Stimulated activated naive CD8-positive, alpha-beta T cell treated with anti-CD3 and anti-CD28 coated beads, Interleukin-15, Interleukin-2, amounts not matched to agents 100 U/mL and 50 U/mL, for 24 hours (primary cell): ENCODE measurements around the gene ZDHHC1.
A peak's percentile ranks its signal among the peaks of the same experiment; 100 is the strongest.

Source experiments
- ATAC-seq: fragments of 150-1000 bp; cut with Tn5 transposase; one replicate; pipeline ENCODE4 v1.10.0; 2021
- DNase-seq: peaks from one replicate; pipeline ENCODE4 v3.0.0; 2021

The ZDHHC1 gene

DNA sequence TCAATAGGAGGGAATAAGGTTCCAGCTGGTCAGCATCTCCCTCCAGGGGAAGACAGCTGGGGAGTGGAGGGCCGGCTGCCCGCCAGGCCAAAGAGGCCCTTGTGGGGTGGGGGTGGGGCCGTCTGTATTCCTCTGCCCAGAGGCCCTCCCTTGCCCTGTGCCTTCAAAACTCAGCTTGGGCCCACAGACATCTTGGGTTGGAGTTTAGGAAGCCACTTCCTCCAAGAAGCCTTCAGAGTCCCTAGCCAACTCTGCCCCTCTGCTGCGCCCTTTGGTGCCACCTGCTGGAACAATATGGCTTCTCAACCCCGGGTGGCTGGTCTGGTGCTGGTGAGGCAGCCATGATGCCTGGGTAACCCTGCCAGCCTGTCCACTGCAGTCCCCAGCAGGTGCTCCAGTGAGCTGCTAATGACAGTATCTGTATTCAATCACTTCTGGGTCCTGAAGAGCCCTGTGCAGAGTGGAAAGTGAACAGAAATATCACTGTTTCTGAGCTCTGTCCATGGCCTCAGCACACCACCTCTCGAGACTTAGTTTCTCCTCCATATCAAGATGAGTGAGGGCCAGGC is 31.3 kb upstream of the ZDHHC1 start:
- DNase-seq (peak; percentile 84), ATAC-seq (peak; percentile 82)

DNA sequence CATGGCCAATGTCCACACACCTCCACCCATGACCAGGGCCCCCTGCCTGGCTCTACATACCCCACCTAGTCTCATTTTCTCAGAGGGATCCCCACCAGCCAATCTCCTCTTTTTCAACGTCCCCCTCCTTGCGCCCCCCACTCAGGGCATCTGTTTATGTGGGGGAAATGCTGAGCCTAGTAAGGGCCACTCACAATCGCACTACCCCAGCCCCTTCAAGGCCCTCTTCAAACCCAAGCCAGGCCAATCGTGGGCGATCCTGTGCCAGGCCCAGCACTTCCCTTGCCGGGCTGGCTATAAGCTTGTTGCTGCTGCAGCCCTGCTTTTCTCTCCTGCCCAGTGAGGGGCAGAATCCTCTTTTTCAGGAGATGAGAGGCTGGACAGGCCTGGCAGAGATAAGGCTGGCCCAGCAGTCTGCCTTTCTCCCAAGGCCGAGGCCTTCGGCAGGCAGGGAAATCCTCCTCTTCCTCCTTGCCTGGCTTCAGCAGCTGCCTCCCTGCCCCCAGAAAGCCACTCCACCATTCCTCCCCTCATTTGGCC is 30.8 kb upstream of the ZDHHC1 start:
- ATAC-seq (no peak), DNase-seq (no peak)

DNA sequence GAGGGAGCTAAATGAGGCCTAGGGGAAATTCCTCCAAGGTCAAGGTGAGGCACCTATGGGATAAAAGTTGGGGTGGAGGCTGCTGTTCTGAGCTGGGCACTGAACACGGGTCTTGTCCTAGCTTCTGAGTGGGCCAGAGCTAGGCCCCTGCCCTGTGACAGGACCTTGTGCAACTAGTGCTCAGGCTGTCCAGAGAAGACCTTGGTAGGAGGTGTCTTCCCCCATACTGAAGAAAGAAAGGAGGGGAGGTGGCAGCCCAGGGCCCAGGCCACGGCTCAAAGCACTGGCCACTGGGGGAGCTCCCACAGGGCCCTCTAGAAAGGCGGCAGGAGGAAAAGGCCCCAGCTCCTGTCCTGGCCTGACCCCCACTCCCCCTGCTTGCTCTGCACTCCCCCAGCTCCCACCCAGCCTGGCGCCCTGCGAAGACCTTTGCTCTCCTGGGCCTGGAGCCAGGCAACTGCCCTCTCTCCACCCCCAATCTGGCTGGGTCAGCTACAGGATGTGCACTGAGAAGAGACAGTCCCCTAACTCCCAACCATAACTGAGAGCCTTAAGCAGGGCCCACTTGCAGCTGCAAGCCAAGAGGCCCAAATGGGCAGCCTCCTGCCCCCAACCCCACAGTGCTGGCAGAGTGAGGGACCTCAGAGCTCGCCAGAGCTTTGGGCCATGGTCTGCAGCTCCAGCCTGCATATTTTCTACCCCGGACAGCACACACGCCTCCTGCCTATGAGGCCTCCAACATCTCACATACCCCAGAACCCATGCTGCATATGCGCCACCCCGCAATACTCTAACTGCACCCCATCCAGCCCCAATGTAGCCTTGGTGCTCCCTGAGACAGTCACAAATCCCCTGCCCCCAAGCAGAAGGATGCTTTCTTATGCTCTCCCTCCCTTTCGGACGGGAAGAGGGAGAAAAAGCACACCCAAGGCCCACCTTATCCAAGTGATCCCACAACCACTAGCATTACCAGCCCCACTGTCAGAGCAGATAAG is 29.9 kb upstream of the ZDHHC1 start:
- no peak for ATAC-seq
- no peak for DNase-seq

DNA sequence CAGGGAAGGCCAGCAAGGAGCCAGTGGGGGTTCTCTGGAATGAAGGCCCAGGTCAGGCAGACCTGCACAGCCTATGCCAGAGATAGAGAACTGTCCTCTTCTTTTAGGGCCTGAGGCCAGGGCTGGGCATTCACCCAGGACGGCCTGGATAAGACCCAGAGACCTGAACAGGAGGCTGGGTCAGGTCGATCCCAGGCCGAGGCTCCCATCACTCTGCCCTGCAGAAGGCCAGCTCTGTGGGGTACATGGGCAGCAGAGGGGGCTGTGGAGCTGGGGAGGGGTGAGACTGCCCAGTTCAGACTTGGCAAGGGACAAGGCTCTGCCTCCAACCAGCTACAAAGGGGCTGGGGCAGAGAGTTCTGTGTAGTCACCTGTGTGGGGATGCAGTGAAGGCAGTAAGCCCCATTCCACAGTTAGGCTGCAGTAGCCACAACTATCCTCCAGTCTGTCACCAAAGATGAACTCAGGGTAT is 29.2 kb upstream of the ZDHHC1 start:
- ATAC-seq (no peak), DNase-seq (no peak)

DNA sequence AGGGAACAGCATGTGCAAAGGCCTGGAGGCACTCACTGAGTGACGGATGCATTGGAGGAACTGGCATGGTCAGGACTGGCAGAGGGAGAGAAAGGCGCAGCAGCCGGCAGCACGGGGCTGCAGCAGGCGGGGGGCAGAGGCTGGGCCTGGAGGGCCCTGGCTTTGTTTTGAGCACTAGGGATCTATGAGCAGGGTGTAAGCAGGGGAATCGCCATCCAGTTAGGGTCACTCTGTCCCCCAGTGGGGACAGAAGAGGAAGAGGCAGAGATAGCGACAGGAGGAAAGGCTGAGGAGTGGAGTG is 28.8 kb upstream of the ZDHHC1 start:
- DNase-seq: no peak
- no peak for ATAC-seq

DNA sequence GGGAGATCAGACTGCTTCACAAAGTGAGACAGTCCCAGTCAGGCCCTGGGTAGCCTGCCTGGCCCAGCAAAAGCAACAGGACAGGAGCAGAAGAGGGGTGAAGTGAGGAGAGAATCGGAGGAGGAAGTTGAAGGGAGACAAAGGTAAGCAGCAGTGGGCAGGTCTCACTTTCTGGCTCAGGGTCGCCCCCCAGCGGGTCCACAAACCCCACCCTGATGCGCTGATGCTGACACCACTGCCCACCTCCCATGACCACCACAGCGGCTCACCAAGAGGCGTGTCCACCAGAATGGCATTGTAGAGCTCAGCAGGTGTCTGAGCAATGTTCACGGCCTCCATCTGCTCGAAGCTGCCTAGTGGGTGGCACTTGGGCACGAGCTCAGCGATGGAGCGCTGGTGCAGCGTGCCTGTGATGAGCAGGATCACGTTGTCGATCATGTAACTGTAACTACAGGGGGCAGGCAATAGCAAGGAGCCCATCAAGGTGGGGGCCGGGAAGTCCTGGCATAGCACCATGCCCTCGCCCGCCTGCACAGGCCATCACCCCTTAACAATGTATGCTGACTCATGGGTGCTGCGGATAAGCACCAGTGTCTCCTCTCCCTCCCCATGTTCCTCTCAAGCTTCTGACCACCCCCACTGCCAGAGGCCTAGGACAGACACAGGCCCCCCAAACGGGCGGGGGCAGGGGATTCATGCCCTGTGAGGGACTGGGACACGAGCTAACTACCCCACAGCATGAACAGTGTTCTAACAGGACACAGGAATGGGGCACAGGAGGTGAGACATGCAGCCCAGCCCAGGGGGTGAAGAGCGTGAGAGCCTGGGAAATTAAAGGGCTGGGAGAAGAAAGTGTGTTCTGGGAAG is 28.2 kb upstream of the ZDHHC1 start:
- DNase-seq (no peak), ATAC-seq (no peak)

DNA sequence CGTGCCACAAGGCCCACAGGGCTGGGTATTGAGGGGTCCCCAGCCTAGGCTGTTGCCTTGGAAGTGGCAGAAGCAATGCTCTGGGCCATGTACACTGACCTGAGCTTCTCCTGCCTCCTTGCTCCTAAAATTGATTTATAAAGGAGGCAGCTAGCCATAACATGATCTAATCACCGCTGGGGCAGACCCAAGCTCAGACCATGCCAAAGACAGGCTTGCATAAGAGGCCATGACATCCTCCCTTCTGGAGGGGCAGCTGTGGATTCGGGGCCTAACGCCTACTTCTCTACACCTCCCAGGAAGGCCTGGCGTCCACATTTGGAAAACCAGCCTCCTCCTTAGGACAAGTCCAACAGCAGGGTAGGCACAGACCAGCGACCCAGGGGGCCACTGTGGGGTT is 27.0 kb upstream of the ZDHHC1 start:
- ATAC-seq: no peak
- DNase-seq: no peak

- no peak for ATAC-seq
- DNase-seq: no peak
Measured at GRCh38 chr16:67442581-67443255, 26.4 kb upstream of the ZDHHC1 start.

DNA sequence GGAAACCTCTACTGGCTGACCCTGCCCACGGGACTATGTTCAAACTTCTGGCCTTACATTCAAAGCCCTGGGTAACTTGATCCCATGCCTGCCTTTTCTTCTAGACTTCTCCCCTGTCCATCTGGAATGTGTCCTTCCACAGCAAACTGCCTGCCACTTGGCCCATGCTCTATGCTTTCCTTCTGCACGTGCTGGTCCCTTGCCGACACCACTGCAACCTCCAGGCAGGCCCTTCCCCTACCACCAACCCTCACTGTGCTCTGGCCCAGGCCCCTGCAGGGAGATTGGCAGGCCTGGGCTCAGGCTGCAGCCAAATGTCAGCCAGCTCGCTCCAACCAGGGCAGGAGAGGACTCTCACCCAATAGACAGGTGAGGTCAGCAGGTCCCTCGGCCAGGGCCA is 25.6 kb upstream of the ZDHHC1 start:
- no peak for DNase-seq

GRCh38 chr16:67441271-67441753 is 25.0 kb upstream of the ZDHHC1 start:
- ATAC-seq (no peak), DNase-seq (no peak)

More for the DNA sequence above, 25.6 kb upstream of the ZDHHC1 start:
- no peak for ATAC-seq

DNA sequence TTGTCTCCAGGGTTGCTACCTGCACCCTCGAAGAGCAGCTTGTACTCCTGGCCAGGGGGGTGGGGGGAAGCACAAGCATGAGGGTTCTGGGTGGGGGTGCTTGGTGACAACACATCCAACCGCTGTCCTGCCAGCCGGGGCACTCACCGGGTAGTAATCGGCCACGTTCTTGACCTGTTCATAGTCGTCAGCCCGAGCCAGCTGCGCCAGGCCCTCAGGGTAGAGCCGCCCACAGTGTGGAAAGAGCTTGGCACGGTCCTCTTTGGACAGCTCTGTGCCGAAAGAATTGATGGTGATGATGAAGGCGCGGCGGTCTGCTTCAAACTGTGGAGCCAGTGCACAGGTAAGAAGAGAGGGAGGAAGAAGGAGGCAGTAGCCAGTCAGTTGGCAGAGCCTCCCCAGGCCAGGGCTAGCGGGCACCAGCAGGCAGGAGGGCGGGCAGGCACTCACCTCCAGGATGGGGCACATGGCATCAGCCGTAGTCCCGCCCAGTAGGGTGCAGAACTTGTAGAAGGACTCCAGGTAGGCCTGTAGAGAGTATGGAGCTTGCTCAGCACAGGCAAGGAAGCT is 22.6 kb upstream of the ZDHHC1 start:
- ATAC-seq: no peak
- no peak for DNase-seq

DNA sequence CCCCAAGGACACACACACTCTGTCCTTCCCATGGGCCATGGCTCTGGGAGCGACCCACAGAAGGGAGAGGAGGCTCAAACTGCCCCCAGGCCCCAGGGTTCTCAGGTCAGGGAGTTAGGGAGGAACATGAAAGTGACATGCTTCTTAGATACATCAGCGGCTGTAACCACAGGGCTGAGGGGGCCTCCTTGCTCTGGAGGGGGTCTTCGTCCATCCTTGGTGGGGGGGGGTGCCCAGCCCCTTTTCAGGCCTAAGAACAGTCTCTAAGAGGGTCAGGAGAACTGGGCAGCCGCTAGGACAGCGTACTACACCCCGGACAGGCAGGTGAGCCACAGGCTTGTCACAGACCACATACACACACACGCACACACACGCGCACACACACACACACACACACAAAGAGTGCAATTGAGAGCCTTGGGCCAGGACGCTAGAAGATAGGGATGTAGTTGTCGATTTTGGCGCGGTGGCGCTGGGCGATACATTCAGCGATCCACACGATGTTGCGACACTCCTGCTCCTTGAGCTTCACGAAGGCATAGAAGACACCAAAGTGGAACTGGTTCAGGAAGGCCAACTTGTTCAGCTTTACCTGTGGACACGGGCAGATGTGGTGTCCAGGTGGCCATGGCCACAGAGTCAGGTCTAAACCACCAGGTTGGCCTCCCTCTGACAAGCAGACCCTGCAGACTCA is 22.0 kb upstream of the ZDHHC1 start:
- ATAC-seq (no peak), DNase-seq (no peak)

- peak; percentile 42 for ATAC-seq
- DNase-seq: no peak
Measured at GRCh38 chr16:67437513-67437912, 21.2 kb upstream of the ZDHHC1 start.

DNA sequence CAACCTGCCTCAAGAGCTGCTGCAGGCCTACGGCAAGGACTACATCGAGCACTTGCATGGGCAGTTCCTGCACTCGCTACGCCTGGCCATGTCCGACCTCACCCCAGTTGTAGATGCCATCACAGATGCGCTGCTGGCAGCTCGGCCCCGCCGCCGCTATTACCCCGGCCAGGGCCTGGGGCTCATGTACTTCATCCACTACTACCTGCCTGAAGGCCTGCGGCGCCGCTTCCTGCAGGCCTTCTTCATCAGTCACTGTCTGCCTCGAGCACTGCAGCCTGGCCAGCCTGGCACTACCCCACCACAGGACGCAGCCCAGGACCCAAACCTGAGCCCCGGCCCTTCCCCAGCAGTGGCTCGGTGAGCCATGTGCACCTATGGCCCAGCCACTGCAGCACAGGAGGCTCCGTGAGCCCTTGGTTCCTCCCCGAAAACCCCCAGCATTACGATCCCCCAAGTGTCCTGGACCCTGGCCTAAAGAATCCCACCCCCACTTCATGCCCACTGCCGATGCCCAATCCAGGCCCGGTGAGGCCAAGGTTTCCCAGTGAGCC is 20.4 kb upstream of the ZDHHC1 start:
- ATAC-seq: no peak
- no peak for DNase-seq

GRCh38 chr16:67435758-67436164 is 19.5 kb upstream of the ZDHHC1 start:
- ATAC-seq: no peak
- DNase-seq: no peak

GRCh38 chr16:67433131-67433719 is 16.9 kb upstream of the ZDHHC1 start:
- DNase-seq: no peak
- no peak for ATAC-seq

DNA sequence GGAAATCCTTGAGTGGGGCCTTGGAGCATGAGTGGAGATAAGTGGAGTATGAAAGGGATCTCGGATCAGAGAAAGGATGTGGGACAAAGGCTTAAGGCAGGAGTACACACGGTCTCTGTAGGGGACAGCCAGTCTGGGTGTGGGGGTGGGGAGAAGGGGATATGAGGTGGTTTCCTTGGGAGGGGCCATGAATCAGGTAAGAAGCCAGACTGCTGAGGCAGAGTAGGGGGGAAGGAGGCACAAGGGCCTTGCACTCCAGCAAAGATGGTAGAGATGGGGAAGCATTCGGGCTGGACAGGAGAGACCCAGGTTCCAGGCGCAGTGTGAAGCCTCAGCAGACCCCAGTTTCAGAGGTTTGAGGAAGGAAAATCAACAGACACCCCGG is 16.2 kb upstream of the ZDHHC1 start:
- ATAC-seq: no peak
- no peak for DNase-seq

DNA sequence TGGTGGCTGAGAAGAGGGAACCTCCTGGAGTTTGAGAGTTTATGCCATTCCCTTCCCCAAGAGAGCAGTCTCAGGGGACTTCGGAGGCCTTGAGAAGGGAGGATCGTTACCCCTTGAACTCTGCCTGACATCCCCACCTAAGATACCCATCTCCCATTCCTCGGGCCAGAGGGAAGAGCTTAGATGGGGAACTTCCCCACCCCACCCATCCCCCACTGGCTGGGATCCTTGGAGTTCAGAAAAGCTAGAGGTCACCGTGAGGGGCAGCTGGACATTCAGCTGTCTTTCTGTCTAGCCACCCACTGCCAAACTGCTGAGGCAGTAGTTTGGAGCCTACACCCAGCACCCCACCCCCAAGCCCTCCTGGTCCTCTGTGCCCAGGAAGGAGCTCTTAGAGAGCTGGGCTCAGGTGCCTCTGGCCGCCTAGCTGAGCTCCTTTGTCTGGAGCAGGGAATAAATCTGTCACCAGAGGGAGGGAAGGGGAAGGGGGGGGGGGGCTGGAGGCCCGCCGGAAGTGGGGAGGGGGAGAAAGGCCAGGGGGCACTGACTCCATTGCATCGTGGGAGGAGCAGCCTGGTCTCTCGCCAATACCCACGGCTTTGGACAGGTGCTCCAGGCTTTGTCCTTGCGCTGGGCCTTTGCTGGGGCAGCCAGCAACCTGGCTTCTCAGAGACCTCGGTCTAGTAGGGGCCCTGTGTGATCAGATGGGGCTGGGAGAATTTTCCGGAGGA is 15.7 kb upstream of the ZDHHC1 start:
- ATAC-seq: no peak

More for the DNA sequence above, 15.7 kb upstream of the ZDHHC1 start:
- no peak for DNase-seq
